NAMALWA (cell line): Measurements from ENCODE around the gene GUCY2C.

Source experiments
- DNase-seq: peaks from one replicate; pipeline ENCODE4 v3.0.0-alpha.2; 2015; ENCODE audit warnings: low spot score

GUCY2C gene

GRCh38 chr12:14621826-14622225 is 74.6 kb downstream of the GUCY2C start:
- DNase-seq = peak; percentile 36

DNA sequence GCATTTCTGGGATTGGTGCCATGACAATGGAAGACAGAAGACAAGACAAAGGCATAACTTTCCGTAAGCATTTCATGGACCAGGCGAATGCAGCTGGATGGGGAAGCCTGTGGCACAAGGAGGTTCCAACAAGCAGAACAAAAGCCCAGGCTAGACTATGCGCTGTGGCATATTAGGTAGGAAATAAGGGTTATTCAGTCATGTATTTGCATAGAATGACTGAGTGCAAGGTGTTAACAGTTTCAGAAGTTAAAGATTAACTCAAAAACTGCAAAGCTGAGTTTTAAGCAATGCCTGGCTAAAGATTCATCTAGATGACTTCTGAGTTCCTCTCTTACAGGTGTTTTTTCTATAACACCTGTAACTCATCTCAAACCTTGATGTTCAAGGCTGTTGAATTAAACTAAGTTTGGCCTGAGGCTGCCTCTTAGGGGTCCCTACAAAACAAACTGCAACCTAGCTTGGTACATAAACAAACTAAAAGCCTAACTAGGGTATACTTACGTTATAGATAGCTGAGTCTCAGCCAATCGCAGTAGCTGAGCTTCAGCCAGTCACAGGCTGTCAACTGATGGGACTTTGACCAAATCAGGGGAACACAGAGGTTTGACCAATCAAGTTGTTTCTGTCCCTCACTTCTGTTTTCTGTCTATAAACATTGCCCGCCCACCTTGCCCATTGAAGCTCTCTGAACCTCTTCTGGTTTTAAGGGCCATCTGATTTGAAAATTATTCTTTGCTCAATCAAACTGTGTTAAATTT is 76.5 kb downstream of the GUCY2C start:
- DNase-seq = no peak

GRCh38 chr12:14618983-14619382 is 77.4 kb downstream of the GUCY2C start:
- peak; percentile 59 for DNase-seq

DNA sequence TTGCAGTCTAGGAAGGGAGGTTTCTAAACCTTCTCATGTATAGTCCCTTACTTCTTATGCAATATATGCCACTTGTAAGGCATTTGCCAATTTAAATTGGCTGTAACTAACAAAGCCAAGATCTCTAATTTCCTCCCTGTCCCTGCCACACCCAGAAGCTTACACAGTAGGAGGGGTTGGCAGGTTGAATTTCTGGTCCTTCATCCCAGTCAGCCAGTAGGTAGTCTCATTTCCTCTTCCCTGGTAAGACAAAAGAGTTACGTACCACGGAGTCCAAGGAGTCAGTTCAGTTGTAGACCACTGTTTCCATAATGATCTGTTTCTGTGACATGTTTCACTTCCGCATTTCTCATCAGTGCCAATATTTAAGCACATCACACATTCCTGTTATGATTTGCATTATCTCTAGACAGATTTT is 81.7 kb downstream of the GUCY2C start:
- peak; percentile 90 for DNase-seq

DNA sequence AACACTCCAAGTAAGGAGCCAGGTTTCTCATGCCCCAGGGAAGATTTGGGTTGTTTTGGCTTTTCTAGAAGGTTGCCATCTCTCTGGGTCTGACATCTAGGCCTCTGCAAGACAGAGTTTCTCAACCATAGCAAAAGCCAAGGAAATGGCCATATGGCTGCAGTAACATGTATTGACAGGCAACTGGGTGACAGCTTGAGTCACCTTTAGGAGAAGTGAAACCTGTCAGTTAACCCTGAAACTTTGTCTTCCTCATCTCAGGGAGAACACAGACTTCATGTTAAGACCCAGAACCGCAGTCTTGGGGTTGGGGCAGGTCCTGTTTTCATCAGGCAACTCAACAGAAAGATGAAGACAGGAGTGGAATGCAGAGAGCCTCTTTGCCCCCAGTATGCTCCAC is 82.7 kb downstream of the GUCY2C start:
- DNase-seq = peak; percentile 95

- DNase-seq = peak; percentile 39
These were observed 83.4 kb downstream of the GUCY2C start for GRCh38 chr12:14612898-14613445.

GRCh38 chr12:14612250-14612649 is 84.1 kb downstream of the GUCY2C start:
- DNase-seq = no peak

DNA sequence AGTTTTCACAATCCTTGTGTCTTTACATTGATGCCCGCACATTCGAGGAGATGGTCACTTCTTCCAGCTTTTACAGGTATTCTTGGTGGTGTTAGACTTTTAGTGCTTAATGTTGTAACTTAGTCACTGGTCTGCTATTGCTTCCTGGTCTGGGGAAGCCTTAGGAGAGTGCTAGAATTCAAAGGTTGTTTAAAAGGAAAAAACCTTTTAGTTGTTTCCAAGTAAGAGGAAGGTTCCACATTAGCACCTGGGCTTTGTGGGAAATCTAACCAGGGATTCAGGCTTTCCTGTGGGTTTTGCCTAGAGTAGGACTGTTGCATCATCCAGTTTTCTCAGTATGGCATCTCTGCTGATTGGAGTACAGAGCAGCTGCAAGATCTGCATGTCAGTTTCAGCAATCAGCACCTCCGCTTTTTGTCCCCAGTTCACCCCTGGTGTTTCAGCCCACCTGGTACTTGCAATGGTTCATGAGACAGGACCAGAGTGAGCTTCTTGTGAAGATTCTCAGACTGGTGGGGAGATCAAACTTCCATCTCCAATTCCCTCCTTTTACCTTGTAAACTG is 84.7 kb downstream of the GUCY2C start:
- peak; percentile 56 for DNase-seq

DNA sequence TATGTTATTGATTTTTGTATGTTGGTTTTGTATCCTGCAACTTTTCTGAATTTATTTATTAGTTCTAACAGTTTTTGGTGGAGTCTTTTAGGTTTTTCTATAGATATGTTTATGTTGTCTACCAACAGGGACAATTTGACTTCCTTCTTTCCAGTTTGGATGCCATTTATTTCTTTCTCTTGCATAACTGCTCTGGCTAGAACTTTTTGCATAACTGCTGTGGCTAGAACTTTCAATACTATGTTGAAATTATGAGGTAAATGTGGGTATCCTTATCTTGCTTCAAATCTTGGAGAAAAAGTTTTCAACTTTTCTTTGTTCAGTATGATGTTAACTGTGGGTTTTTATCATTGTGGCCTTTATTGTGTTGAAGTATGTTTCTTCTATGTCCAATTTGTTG is 88.8 kb downstream of the GUCY2C start:
- DNase-seq = no peak

- DNase-seq = peak; percentile 36
These were observed 90.9 kb downstream of the GUCY2C start for GRCh38 chr12:14605401-14605989.

DNA sequence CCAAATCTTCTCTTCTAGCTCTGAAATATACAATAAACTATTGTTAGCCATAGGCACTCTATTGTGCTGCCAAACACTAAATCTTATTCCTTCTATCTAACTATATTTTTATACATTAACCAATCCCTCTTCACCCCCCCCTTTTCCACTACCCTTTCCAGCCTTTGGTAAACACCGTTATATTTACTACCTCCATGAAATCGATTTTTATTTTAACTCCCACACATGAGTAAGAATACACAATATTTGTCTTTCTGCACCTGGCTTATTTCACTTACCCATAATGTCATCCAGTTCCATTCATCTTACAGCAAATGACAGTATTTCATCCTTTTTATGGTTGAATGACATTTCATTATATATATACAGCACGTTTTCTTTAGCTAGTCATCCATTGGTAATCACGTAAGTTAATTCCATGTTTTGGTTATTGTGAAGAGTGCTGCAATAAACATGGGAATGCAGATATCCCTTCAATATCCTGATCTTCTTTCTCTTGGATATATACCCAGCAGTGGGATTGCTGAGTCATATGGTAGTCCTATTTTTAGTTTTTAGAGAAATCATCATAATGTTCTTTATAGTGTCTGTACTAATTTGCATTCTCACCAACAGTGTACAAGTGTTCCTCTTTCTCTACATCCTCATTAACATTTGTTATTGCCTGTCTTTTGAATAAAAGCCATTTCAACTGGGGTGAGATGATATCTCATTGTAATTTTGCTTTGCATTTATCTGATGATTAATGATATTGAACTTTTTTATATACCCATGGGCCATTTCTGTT is 94.5 kb downstream of the GUCY2C start:
- no peak for DNase-seq

- DNase-seq = no peak
These were observed 98.9 kb downstream of the GUCY2C start for GRCh38 chr12:14597480-14597879.

DNA sequence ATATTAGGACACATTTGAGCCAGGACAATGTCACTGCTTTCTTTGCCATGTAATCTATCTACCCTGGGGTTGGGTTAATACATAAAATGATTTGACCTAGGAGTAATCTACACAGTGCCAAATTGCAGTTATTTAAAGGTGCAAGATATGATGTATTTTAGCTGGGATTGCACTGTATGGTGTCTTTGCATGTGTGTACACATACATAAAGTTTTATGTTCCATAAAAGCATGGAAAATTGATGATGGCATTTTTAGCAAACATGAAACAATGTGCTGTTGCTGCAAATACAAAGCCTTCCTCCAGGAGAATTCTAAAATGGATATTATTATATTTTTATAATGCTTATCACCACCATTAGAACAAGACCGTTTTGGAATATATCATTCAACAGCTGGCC is 104.7 kb downstream of the GUCY2C start:
- no peak for DNase-seq

- DNase-seq = no peak
These were observed 107.0 kb downstream of the GUCY2C start for GRCh38 chr12:14589169-14590004.

GRCh38 chr12:14588571-14588970 is 107.8 kb downstream of the GUCY2C start:
- no peak for DNase-seq

GRCh38 chr12:14578646-14579045 is 117.8 kb downstream of the GUCY2C start:
- no peak for DNase-seq

DNA sequence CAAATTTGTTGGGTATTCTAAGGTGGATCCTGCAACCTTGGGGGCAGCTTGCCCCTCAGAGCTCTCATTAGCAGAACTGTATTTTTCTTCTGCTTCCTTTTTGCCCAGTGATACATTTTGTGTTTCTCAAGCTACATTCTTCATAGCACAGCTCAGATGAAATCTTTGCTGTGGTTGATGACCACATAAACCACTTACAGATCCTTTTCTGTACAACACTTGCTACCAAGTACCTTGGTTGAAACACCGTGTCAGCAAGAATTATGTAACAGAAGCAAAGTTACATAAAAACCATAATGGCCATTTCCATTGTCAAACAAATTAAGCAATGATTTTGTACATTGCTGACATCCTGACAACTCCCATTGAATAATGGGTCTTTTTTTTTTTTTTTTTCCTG is 119.1 kb downstream of the GUCY2C start:
- DNase-seq = no peak

DNA sequence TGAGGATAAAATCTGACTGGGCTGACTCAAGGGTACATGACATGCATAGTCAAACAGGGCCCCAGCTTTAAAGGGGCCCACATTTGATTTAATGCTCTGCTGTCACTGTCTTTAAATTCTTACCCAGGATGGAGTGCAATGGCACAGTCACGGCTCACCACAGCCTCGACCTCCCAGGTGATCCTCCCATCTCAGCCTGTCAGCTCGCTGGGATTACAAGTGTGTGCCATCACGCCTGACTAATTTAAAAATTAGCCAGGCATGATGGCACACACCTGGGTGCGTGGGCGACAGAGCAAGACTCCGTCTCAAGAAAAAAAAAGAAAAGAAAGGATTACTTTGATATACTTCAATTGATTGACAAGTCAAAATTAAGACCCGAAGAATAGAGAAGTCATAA is 119.5 kb downstream of the GUCY2C start:
- no peak for DNase-seq

DNA sequence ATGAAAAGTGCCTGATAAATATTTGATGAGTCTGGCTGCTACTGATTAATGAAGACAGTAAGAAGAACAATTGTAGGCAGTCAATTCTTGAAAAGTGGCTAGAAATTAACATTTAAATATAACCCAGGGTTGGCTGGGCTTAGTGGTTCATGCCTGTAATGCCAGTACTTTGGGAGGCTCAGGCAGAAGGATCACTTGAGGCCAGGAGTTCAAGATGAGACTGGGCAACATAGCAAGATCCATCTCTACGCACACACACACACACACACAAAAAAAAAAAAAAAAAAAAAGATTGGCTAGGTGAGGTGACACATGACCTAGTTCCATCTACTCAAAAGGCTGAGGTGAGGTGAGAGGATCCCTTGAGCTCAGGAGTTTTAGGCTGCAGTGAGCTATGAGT is 120.8 kb downstream of the GUCY2C start:
- no peak for DNase-seq

- no peak for DNase-seq
These were observed 123.3 kb downstream of the GUCY2C start for GRCh38 chr12:14573118-14573517.

GRCh38 chr12:14572401-14572800 is 124.0 kb downstream of the GUCY2C start:
- DNase-seq = peak; percentile 33

- no peak for DNase-seq
These were observed 124.6 kb downstream of the GUCY2C start for GRCh38 chr12:14571779-14572178.
